HG02588 (cell line): ENCODE measurements around the gene NEK10.

ENCODE experiments used
- ATAC-seq: cut with Tn5 transposase; IDR thresholded peaks from one replicate; pipeline ENCODE4 v1.9.1; 2021; ENCODE audit warnings: mild to moderate bottlenecking, moderate library complexity; ENCODE audit not compliant: unreplicated experiment

NEK10 gene

GRCh38 chr3:27078246-27078913 is 290.8 kb downstream of the NEK10 start:
- ATAC-seq: no peak

- no peak for ATAC-seq
These were observed 292.2 kb downstream of the NEK10 start for GRCh38 chr3:27076815-27077630.

GRCh38 chr3:27074914-27075313 is 294.3 kb downstream of the NEK10 start:
- ATAC-seq: no peak

- ATAC-seq: no peak
These were observed 295.3 kb downstream of the NEK10 start for GRCh38 chr3:27073912-27074311.

GRCh38 chr3:27072810-27073651 is 296.2 kb downstream of the NEK10 start:
- ATAC-seq: no peak

- ATAC-seq: no peak
These were observed 308.8 kb downstream of the NEK10 start for GRCh38 chr3:27060336-27060735.
